HG02884 (cell line): ENCODE data around the gene GSTM5.
"Not testable (repeated sequence)": the region's sequence is repeated elsewhere in the genome, so short reads cannot be mapped to it uniquely, and the experiment has no call there.

ENCODE experiments used
- ATAC-seq: cut with Tn5 transposase; IDR thresholded peaks from one replicate; pipeline ENCODE4 v1.9.1; 2021; ENCODE audit warnings: mild to moderate bottlenecking, moderate library complexity; ENCODE audit not compliant: unreplicated experiment

The GSTM5 gene

DNA sequence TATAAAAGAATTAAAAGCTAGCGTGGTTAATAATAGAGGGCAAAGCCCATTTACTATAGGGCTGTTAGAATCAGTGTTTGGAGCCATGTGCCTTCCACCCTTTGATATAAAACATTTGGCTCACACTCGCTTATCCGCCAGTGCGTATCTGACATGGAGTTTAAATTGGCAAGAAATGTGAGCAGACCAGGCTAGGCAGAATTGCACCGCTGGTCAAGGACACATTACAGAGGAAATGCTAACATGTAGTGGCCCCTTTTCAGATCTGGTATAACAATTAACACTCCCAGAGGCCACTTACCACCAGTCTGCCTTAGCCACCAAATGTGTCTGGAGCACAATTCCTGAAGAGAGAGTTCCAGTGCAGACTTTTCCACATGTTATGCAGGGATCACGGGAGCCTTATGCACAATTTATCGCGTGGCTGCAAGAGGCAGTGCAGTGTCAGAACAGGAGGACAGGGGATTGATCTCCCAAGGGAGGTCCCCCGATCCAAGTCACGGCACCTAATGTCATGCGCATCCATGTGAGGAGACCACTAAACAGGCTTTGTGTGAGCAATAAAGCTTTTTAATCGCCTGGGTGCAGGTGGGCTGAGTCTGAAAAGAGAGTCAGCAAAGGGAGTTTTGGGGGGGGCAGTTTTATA, 14.8 kb downstream of the GSTM5 start:
- no peak for ATAC-seq

GRCh38 chr1:109728870-109729269, 16.8 kb downstream of the GSTM5 start:
- ATAC-seq: no peak

DNA sequence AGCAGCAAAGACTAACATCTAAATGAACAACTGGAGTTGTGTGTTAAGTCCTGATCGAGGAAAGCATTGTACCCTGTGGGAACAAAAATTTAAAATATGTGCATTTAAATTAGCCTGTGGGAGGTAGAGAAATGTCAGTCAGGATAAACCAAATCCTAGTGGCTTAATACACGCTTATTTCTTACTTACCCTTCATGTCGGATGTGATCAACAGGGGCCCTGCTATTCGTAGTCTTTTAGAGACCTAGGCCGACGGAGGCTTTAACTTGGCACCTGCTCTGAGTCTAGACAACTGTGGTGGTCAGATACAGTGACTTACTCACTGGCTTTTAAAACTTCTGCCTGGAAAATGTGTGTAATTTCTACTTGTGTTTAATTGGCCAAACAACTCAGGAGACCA, 18.6 kb downstream of the GSTM5 start:
- ATAC-seq: no peak

- ATAC-seq: no peak
Observed at GRCh38 chr1:109732390-109732881, 20.4 kb downstream of the GSTM5 start.

DNA sequence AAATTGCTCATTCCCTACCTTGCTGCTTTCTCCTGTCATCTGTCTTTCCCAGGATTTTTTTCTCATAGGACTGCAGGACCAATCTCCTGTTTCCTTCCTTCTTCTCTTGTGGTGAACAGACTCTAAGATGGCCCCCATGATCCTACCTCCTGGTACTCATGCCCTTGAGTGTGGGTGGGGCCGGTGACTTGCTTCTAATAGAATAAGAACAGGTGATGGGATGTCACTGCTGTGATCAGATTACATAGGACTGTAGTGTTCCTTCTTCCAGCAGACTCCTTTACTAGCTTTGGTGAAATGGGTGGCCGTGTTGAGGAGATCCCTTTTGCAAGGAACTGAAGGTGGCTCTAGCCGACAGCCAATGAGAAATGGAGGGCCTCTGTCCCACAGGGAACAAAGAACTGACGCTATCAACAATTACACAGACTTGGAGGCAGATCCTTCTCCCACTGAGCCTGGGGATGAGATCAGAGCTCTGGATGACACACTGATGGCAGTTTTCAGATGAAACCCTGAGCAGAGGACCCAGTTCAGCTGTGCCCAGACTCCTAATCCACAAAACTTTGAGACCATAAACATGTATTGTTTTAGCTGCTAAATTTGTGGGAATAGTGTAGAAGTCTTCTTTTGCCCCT, 21.3 kb downstream of the GSTM5 start:
- no peak for ATAC-seq

DNA sequence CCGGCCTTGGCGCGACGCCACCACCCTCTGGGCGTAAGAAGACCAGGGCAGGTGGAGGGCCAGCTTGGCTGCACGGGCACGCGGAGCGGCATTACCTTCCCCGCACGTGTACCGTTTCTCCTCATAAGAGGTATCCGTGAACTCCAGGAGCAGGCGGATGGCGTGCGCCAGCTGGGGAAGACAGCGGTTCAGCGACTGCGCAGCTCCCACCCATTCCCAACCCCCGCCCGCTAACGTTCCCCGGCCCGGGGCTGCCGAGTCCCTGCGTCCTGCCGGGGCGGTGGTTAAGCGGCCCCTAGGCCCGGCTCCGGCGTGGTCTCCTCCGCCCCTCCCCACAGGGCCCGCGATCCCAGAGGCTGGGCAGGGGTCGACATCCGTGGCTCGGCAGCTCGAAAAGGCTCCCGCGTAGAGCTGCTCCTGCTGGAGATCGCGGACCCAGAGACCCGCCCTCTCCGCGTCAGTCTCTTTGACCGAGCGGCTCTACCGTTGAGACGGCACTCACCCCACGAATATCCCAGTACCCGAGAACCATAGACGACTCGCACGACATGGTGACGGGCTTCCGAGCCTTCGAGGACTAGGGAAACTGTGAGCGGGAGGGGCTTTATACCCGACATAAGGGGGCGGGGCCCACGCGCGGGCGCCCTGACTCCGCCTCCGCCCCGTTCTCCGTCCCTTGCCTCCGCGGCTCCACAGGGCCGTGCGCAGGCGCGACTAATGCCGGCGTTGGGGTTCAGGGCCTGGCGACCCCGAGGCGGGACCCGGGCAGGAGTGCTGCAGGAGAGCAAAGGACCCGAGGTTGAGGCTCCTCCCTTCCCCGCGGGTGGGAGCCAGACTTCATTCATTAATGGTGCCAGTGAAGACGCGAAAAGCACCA, 27.9 kb downstream of the GSTM5 start:
- peak; percentile 84 for ATAC-seq

DNA sequence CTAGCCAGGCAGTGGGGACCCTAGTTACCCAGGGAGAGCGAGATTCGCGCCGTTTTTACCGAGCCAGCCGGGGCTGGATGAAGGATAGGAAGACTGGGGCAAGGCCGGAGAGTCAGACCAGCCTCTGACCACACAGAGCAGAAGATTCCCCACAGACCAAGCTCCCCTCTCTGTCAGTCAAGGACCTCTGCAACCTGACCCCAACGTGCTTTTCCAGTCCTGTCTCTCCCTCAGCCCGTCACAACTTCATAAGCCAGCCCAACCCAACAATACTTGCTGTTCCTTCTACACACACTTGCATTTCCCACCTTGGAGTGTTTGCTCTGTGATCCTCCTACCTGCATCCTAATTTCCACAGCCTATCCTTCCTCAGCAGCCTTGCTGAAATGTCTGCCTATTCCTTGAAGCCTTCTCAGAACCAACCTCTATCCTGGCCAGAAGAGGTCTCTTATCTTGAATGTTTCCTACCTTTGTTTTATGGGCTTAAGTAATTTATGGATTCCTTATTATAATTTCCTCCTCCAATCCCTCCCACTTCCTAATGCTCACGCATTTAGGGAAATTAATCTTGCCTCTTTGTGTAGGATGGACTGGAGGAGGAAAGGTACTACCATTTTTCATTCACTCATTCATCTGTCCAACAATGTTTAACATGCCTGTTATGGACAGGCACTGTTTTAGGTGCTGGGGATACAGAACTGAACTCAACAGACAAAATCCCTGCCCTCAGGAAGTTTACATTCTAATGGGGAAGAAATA, 28.7 kb downstream of the GSTM5 start, which contains the start of gene GSTM3:
GSTM3 (minus strand) TSS at position 424 of the 759 bp plus-strand sequence. CDS start 751 bp downstream, outside the sequence.
- ATAC-seq: no peak

DNA sequence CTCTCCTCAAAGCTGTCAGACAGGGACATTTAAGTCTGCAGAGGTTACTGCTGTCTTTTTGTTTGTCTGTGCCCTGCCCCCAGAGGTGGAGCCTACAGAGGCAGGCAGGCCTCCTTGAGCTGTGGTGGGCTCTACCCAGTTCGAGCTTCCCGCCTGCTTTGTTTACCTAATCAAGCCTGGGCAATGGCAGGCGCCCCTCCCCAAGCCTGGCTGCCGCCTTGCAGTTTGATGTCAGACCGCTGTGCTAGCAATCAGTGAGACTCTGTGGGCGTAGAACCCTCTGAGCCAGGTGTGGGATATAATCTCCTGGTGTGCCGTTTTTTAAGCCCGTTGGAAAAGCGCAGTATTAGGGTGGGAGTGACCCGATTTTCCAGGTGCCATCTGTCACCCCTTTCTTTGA, 36.3 kb downstream of the GSTM5 start:
- not testable (repeated sequence) for ATAC-seq

DNA sequence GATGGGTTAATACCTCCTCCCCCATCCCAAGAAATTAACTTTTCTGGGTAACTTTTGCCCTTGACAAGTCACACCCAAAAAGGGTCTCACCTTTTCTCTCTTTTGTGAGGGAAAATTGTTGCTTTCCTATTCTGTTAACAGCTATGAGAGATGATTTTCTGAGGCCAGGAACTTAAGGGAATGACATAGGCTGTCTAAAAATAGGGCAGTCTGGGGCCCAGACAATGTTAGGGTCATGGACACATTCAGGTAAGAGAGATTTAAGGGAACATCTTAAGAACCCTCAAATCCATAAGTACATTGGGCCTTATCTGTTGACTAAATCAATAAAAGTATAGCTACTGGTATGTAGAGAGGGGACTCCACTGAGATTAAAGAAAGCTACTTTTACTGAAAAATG, 37.2 kb downstream of the GSTM5 start:
- ATAC-seq: no peak

DNA sequence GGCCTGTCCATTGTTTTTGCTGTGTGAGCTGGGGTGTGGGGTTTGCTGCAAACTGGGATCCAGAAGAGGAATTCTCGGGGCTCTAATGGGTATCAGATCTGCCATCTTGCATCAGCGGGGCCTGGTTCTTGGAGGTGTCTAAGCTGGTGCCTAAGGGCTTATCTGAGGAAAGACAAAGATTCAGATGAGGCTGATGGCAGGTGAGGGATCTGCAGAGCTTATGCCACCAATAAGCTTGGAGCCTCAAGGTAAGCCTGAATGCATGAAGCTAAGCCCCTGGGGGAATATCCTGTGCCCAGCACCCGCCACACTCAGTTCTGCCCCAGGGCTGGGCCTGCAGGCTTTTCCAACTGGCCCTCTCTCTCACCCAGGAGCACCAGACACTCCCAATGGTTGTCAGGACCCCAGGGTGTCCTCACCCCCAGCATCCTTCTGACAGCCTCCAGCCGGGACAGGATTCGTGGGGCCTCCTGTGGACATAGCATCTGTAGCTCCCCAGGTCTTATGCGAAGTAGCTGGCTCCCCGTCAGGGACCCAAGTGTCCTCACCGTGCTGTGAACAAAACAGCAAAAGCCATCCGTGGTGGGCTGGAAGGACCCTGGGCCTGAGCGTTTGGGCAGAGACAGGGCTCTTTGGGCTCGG, 38.3 kb downstream of the GSTM5 start:
- no peak for ATAC-seq

DNA sequence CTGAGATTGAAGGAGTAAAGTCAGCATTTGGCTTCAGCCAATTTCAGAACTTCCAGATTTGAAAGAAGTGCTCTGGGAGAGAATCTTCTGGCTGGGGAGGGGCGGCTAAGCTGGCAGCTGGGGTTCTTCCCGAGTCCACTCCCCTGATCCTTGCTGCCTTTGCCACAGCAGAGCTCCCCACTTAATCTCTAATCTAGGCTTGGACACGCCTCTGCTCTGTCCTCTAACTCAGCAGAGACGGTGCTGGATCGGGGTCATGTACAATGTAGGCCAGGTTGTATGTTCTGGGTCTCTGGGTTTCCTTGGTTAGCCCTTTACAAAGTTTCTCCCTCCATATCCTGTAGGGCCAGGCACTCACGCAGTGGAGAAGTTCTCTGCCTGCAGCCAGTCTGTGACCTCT, 38.9 kb downstream of the GSTM5 start:
- ATAC-seq: no peak

- no peak for ATAC-seq
Observed at GRCh38 chr1:109751531-109752260, 39.6 kb downstream of the GSTM5 start.

DNA sequence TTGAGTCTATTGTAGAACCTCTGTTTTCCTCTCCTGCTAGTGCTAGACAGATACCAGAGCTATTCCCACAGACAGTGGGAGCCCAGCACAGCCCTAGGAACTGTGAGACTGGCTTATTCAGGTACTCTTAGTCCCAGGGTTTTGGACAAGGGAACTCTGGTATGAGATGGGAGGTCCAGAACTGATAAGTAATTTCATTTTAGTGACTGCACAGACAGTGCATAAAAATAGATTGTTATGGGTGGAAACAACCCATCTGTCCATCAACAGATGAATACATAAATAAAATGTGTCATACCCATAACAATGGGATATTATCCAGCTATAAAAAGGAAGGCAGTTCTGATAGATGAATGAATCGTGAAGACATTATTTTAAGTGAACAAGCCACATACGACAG, 42.7 kb downstream of the GSTM5 start:
- no peak for ATAC-seq

DNA sequence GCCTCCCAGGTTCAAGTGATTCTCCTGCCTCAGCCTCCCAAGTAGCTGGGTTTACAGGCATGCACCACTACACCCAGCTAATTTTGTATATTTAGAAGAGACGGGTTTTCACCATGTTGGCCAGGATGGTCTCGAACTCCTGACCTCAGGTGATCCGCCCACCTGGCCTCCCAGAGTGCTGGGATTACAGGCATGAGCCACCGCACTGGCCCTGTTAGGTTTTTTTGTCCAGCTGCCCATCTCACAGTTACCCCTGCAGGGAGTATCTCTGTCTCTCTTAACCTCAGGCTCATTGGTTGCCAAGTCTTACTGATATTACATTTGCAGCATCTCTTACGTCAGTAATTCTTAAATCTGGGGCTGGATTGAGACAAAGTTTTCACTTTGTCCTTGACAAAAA, 44.3 kb downstream of the GSTM5 start:
- ATAC-seq: not testable (repeated sequence)

- no peak for ATAC-seq
Observed at GRCh38 chr1:109756848-109757521, 44.9 kb downstream of the GSTM5 start.

- ATAC-seq: no peak
Observed at GRCh38 chr1:109757936-109758786, 46.1 kb downstream of the GSTM5 start.

DNA sequence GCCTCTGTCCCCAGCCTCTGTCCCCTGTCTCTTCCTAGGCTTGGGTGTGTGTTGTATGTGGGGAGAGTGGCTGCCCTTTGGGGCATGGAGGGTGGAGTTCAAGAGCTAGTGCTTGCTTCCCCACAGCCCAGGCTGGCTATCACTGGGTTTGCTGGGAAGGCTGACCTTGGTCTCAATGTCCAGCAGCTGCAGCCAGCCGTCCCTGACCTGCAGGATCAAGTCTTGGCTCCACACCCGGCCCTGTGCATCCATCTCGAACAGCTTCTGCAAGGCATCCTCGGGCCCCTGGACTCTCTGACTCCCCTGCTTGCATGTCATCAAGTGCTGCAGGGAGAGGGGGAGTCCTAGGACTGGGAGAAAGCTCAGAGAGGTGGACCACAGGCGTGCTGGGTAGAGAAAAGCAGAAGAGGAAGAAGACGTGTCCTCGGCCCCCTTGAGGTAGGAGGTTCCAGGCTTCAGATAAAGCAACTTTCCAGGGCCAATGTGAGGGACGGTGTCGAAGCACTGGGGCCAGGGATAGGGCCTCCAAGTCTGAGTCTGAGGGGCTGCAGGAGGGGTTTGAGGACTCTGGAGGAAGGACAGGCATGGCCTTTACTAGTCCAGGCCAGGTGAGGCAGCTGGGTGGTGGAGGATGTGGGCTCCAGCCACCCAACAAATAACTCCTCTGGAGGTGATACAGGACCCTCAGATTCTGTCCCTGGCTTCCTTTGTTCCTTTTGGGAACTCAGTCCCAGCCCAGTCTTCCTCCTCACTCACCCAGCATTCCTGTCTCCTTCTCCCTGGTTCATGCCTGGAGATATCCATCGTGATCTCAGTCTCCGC, 47.7 kb downstream of the GSTM5 start:
- ATAC-seq: no peak
